K562 (cell line): ENCODE measurements around the gene DPCD. TPM values are rescaled to one million over a fixed set of nuclear protein-coding genes. Genes with fewer than 3 reads are reported as not detected.
A peak's percentile ranks its signal among the peaks of the same experiment; 100 is the strongest.

Experiments
- ATAC-seq: fragments of 200-7000 bp; cut with Tn5 transposase; 3 replicates; pipeline ENCODE4 v1.9.1; 2020; ENCODE audit warnings: moderate library complexity
- BruUV-seq: library from RNA; stranded (reverse); fragments of 400-500 nt; replicated peaks from 2 replicates; lab custom pipeline; 2021; lab: Mats Ljungman, UMichigan
- CTCF ChIA-PET: fragments of 300-600 bp; formaldehyde crosslinking; extraction: SDS; loops from one replicate; lab custom pipeline; 2021; ENCODE audit warnings: low intra/inter-chr PET ratio; lab: Yijun Ruan, JAX
- POLR2A ChIA-PET: fragments of 300-600, 350-650 bp; sonication (Branson Sonifier 250); formaldehyde crosslinking; extraction: SDS; loops from one replicate; lab custom pipeline; 2021; ENCODE audit warnings: antibody characterized with exemption, inconsistent platforms; lab: Yijun Ruan, JAX
- DNase-seq, 4 experiments: peaks; one replicate each; pipeline versions ENCODE4 v3.0.0 to v3.0.0-alpha.2; 2011 to 2018; ENCODE audit warnings: low spot score in 3 of 4, mixed read lengths in 3 of 4; ENCODE audit errors: extremely low read depth in 1 of 4
- FAIRE-seq: peaks from 2 replicates; lab custom pipeline; 2011; peaks lifted over from hg19 to GRCh38; lab: Jason Lieb, UNC
- H2AFZ ChIP-seq: 2 replicates; pipeline ENCODE4 v1.6.0; 2011; ENCODE audit warnings: low read depth, low read length, control low read depth, inconsistent platforms
- H3K27ac ChIP-seq: fragments of 200-600 bp; 3 replicates; pipeline ENCODE4 v1.8.0; 2011; ENCODE audit warnings: low read depth, mild to moderate bottlenecking, control low read depth, inconsistent platforms, low read length, moderate library complexity, mixed read lengths; ENCODE audit errors: extremely low read depth
- H3K27me3 ChIP-seq, 2 experiments: fragments of 300-600 bp in 1 of 2; 2 replicates in 1 of 2; 3 replicates in 1 of 2; pipeline versions ENCODE4 v1.6.0 to v1.8.0; 2011; ENCODE audit warnings: inconsistent platforms in 2 of 2, low read length in 2 of 2, mild to moderate bottlenecking in 1 of 2, mixed read lengths in 1 of 2, moderate library complexity in 1 of 2; ENCODE audit not compliant: control insufficient read depth in 2 of 2, insufficient read depth in 2 of 2
- H3K36me3 ChIP-seq: fragments of 300-600 bp; 3 replicates; pipeline ENCODE4 v1.8.0; 2011; ENCODE audit warnings: mild to moderate bottlenecking, low read length, inconsistent platforms; ENCODE audit not compliant: control insufficient read depth, insufficient read depth
- H3K4me1 ChIP-seq, 2 experiments: fragments of 200-600 bp in 1 of 2; replicated peaks in 1 of 2; 2 replicates in 1 of 2; 3 replicates in 1 of 2; pipeline versions ENCODE4 v1.5.1 to v1.8.0; 2011; ENCODE audit warnings: inconsistent platforms in 2 of 2, low read length in 2 of 2, mild to moderate bottlenecking in 1 of 2, mixed read lengths in 1 of 2, moderate library complexity in 1 of 2; ENCODE audit not compliant: control insufficient read depth in 2 of 2, insufficient read depth in 2 of 2
- H3K4me2 ChIP-seq: 2 replicates; pipeline ENCODE4 v1.6.1; 2011; ENCODE audit warnings: low read length, control low read depth, inconsistent platforms, mixed read lengths; ENCODE audit not compliant: insufficient read depth
- H3K4me3 ChIP-seq: fragments of 200-600 bp; sonication (generic), shearing (Covaris generic); 2 replicates; pipeline ENCODE4 v1.5.1; 2016; ENCODE audit warnings: control low read depth, inconsistent platforms
- H3K79me2 ChIP-seq: fragments of 200-600 bp; 3 replicates; pipeline ENCODE4 v1.8.0; 2011; ENCODE audit warnings: low read length, inconsistent platforms; ENCODE audit not compliant: control insufficient read depth, insufficient read depth
- H3K9ac ChIP-seq, 2 experiments: 2 replicates each; pipeline versions ENCODE4 v1.6.0 to v1.6.1; 2011; ENCODE audit warnings: low read depth in 2 of 2, low read length in 2 of 2, control low read depth in 1 of 2, inconsistent platforms in 1 of 2, mild to moderate bottlenecking in 1 of 2, mixed read lengths in 1 of 2; ENCODE audit not compliant: insufficient read depth in 1 of 2
- H3K9me1 ChIP-seq: one replicate; pipeline ENCODE4 v1.6.0; 2011; ENCODE audit warnings: inconsistent platforms, mild to moderate bottlenecking, low read length, moderate library complexity; ENCODE audit not compliant: control insufficient read depth, insufficient read depth
- H3K9me3 ChIP-seq: replicated peaks from 2 replicates; pipeline ENCODE4 v1.5.1; 2011; ENCODE audit warnings: low read depth, low read length, inconsistent platforms; ENCODE audit not compliant: control insufficient read depth, insufficient read depth
- H4K20me1 ChIP-seq: replicated peaks from 2 replicates; pipeline ENCODE4 v1.6.1; 2011; ENCODE audit warnings: low read length, inconsistent platforms, mixed read lengths; ENCODE audit not compliant: control insufficient read depth, insufficient read depth
- MTA3 ChIP-seq: fragments of 450-650 bp; formaldehyde crosslinking; IDR thresholded peaks from 2 replicates; pipeline ENCODE4 v1.6.1; 2017; ENCODE audit warnings: mild to moderate bottlenecking, borderline replicate concordance
- NEUROD1 ChIP-seq: fragments of 150-350 bp; IDR thresholded peaks from 2 replicates; pipeline ENCODE4 v1.6.1; 2014; ENCODE audit warnings: borderline replicate concordance, low read length, low read depth; ENCODE audit not compliant: partially characterized antibody
- NFIC ChIP-seq: fragments of 450-650 bp; IDR thresholded peaks from 2 replicates; pipeline ENCODE4 v1.6.1; 2017; ENCODE audit warnings: mild to moderate bottlenecking, inconsistent platforms
- SIX5 ChIP-seq, 2 experiments: IDR thresholded peaks; 2 replicates each; pipeline ENCODE4 v1.6.1; 2011; ENCODE audit warnings: low read length in 2 of 2, borderline replicate concordance in 1 of 2, low read depth in 1 of 2, mild to moderate bottlenecking in 1 of 2, moderate library complexity in 1 of 2; ENCODE audit not compliant: insufficient read depth in 1 of 2
- WGBS: fragments of 100-300 bp; shearing (Covaris generic); methylation state at CpG from one replicate; pipeline ENCODE4 v1.1.6; 2016; ENCODE audit warnings: low coverage, mixed read lengths; ENCODE audit not compliant: insufficient coverage; ENCODE audit errors: missing lambda C conversion rate; 5-methylcytosine and 5-hydroxymethylcytosine counted together
- in situ Hi-C: fragments of 300-500 bp; cut with MboI; formaldehyde crosslinking; loops from 4 replicates; pipeline ENCODE4 v1.15.0; 2018; ENCODE audit warnings: inconsistent platforms, mixed read lengths
- intact Hi-C: fragments of 100-400 bp; cut with micrococcal nuclease; formaldehyde crosslinking; loops from 2 replicates; pipeline ENCODE4 v1.14.2; 2022
- polyA plus RNA-seq, 8 experiments: library from polyadenylated mRNA; depleted of rRNA in 4 of 8; stranded (reverse) in 5 of 8; unstranded in 3 of 8; fragments of >200 nt; fragmentation: Nextera tagmentation in 2 of 8; fragmentation: Illumina TruSeq in 1 of 8; extraction: Ambion mirVana in 2 of 8; extraction: Trizol in 1 of 8; gene quantifications; 2 replicates each; pipeline versions ENCODE4 v1.2.1 to v1.2.3, GENCODE V29; 2011 to 2014; ENCODE audit warnings: inconsistent platforms in 1 of 8, missing spikeins in 1 of 8
- total RNA-seq, 7 experiments: library from RNA; depleted of rRNA in 6 of 7; stranded (reverse); fragments of >200 nt in 6 of 7; fragmentation: Illumina TruSeq in 2 of 7; extraction: Trizol in 2 of 7; gene quantifications; 2 replicates each; pipeline versions ENCODE4 v1.2.1 to v1.2.3, GENCODE V29; 2011 to 2021; ENCODE audit warnings: low replicate concordance in 1 of 7
- TF ChIP-seq, protein P1 (sequence below): sonication (generic); formaldehyde crosslinking; IDR thresholded peaks from 2 replicates; pipeline ENCODE4 v1.8.1; 2023; ENCODE audit warnings: mild to moderate bottlenecking, missing genetic modification reagents
- TF ChIP-seq, protein P2 (sequence below): fragments of 450-650 bp; IDR thresholded peaks from 2 replicates; pipeline ENCODE4 v1.6.1; 2016; ENCODE audit warnings: mild to moderate bottlenecking
- TF ChIP-seq, protein P3 (sequence below): sonication (generic); formaldehyde crosslinking; IDR thresholded peaks from 2 replicates; pipeline ENCODE4 v1.8.0; 2022; ENCODE audit warnings: mild to moderate bottlenecking, low read depth, missing genetic modification reagents

DPCD gene
- total and polyA plus RNA-seq, 9 of the 15 experiments (the other 6 are each of a cell fraction or from before 2014, with no cell fraction given) = 12.1 to 45.2 (median 20.0) TPM

DNA sequence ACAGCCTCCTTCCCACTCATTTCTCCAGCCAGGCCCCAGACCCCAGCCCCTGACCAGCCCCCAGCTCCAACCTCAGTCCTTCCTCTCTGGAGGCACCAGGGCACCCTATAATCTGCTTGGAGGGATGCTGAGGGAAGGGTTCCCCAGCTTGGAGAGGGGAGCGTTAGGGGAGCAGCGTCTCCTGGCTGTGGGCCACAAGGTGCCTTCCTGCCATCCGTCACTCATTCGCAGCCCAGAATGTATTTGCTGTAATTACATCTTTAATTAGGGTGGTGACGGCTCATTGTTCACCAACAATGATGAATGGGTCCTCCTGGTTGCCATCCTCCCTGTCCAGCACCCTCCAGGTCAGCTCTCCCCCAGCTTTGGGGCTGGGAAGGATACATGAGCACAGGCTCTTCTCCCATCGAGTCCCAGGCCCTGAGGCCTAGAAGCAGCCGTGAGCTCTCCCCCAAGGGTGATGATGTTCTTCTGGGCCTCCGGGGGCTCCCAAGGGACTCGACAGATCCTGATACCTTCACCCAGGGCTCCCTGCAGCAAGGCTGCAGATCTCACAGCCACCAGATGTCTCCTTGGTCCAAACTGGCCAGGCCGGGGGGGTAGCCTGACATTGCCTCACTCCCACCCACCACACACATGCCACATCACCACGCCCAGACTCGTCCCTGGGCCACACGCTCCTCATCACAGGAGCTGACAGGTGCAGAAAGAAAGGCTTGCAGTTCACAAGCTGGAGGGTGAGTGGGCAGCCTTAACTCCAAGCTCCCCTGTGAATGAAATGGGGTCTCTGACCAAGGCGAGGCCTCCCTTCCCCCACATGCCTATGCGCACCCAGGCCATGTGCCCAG, 26.8 kb upstream of the DPCD start:
- intact Hi-C loops = no loop called here
- ATAC-seq = no peak

DNA sequence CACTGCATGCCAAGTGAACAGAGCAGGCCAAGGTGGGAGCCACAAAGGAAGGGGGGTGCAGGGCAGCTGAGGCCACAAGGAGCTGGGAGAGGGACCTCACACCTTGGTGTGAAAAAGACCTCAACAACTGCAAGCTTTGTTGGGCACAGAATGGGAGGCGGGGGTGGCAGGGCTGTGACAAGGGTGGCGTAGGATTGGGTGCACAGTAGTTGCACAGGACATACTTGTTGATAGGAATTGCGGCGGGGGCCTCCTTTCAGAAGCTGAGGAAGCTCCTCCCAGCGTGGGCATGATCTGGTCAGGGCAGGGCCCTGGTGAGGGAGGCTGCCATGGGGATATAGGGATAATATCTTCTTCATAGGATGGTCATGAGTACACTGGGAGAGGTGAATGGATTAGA, 25.9 kb upstream of the DPCD start:
- Histone ChIP-seq H3K27me3 (no peaks in the 10 kb centered on the region), H3K4me2 (no peak overlapping the region), H3K4me1 (peaks cover 9 to 26% of the 10 kb centered on the region in 2 experiments; a peak in 4 of 5 replicates), H4K20me1 (no peaks in the 10 kb centered on the region), H2AFZ (no peak overlapping the region), H3K9me1 (no peaks in the 10 kb centered on the region), H3K27ac (no peak overlapping the region), H3K36me3 (no peaks in the 10 kb centered on the region), H3K79me2 (no peaks in the 10 kb centered on the region), H3K9me3 (no peaks in the 10 kb centered on the region), H3K9ac (no peak overlapping the region; a peak in 1 of 4 replicates), H3K4me3 (no peak overlapping the region)
- ATAC-seq (no peak), DNase-seq (no peak), FAIRE-seq (no peak)
- in situ Hi-C loops = no loop called here
- intact Hi-C loops = no loop called here
- ChIA-PET CTCF (no interaction called here), POLR2A (no interaction called here)
- WGBS = 70% methylated on average over 5 of the region's 5 CpGs
- BruUV-seq = no TSS peak
- TF ChIP-seq MTA3 (no peak), SIX5 (IDR thresholded peaks at IDR 0.05; ENCODE audit: borderline replicate concordance in 1 of 2, insufficient read depth in 1 of 2, low read depth in 1 of 2, low read length in 2 of 2) (no peak), NEUROD1 (no peak)
- TF ChIP-seq, protein P1, sequence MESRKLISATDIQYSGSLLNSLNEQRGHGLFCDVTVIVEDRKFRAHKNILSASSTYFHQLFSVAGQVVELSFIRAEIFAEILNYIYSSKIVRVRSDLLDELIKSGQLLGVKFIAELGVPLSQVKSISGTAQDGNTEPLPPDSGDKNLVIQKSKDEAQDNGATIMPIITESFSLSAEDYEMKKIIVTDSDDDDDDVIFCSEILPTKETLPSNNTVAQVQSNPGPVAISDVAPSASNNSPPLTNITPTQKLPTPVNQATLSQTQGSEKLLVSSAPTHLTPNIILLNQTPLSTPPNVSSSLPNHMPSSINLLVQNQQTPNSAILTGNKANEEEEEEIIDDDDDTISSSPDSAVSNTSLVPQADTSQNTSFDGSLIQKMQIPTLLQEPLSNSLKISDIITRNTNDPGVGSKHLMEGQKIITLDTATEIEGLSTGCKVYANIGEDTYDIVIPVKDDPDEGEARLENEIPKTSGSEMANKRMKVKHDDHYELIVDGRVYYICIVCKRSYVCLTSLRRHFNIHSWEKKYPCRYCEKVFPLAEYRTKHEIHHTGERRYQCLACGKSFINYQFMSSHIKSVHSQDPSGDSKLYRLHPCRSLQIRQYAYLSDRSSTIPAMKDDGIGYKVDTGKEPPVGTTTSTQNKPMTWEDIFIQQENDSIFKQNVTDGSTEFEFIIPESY (CRISPR knock-in tag) = no peak
- TF ChIP-seq, protein P2, sequence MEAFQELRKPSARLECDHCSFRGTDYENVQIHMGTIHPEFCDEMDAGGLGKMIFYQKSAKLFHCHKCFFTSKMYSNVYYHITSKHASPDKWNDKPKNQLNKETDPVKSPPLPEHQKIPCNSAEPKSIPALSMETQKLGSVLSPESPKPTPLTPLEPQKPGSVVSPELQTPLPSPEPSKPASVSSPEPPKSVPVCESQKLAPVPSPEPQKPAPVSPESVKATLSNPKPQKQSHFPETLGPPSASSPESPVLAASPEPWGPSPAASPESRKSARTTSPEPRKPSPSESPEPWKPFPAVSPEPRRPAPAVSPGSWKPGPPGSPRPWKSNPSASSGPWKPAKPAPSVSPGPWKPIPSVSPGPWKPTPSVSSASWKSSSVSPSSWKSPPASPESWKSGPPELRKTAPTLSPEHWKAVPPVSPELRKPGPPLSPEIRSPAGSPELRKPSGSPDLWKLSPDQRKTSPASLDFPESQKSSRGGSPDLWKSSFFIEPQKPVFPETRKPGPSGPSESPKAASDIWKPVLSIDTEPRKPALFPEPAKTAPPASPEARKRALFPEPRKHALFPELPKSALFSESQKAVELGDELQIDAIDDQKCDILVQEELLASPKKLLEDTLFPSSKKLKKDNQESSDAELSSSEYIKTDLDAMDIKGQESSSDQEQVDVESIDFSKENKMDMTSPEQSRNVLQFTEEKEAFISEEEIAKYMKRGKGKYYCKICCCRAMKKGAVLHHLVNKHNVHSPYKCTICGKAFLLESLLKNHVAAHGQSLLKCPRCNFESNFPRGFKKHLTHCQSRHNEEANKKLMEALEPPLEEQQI = no peak

More for the DNA sequence above, 26.8 kb upstream of the DPCD start:
- H3K79me2 ChIP-seq = no peaks in the 10 kb centered on the region
- H3K27ac ChIP-seq = no peak overlapping the region
- no peak for DNase-seq
- H3K9me3 ChIP-seq = no peaks in the 10 kb centered on the region
- peaks cover 4 to 19% of the 10 kb centered on the region in 2 experiments; a peak in 4 of 5 replicates for H3K4me1 ChIP-seq
- 0 out of 2 replicates have a peak, but pooled peaks have one; percentile 2 for TF ChIP-seq NFIC
- TF ChIP-seq, protein P3, sequence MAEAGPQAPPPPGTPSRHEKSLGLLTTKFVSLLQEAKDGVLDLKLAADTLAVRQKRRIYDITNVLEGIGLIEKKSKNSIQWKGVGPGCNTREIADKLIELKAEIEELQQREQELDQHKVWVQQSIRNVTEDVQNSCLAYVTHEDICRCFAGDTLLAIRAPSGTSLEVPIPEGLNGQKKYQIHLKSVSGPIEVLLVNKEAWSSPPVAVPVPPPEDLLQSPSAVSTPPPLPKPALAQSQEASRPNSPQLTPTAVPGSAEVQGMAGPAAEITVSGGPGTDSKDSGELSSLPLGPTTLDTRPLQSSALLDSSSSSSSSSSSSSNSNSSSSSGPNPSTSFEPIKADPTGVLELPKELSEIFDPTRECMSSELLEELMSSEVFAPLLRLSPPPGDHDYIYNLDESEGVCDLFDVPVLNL (CRISPR knock-in tag) = no peak
- TF ChIP-seq, all 486 proteins: peak for 1
- H4K20me1 ChIP-seq = no peaks in the 10 kb centered on the region
- H3K4me3 ChIP-seq = no peak overlapping the region
- H3K36me3 ChIP-seq = no peaks in the 10 kb centered on the region
- H3K4me2 ChIP-seq = no peak overlapping the region
- CTCF ChIA-PET = interaction anchor here (0.7 kb wide), 1 partner anchor 230 kb away, joined by 3 read pairs; no protein-coding TSS in a partner anchor
- BruUV-seq = no TSS peak
- H3K27me3 ChIP-seq = no peaks in the 10 kb centered on the region
- in situ Hi-C loops = no loop called here
- no peak overlapping the region; a peak in 1 of 4 replicates for H3K9ac ChIP-seq
- no peaks in the 10 kb centered on the region for H3K9me1 ChIP-seq
- 68% methylated on average over 14 of the region's 15 CpGs for WGBS
- no peak for FAIRE-seq
- H2AFZ ChIP-seq = no peak overlapping the region
- POLR2A ChIA-PET = no interaction called here
